Neural crest cell (in vitro differentiated cells): ENCODE results near the gene SUMO3. TPM values are rescaled to one million over a fixed set of nuclear protein-coding genes. Genes with fewer than 3 reads are reported as not detected.

Experiments used
- DNase-seq: peaks from one replicate; pipeline ENCODE4 v3.0.0; 2021; ENCODE audit warnings: low read depth, mixed read lengths, low spot score
- H3K27ac Mint-ChIP-seq: one replicate; pipeline ENCODE4 v1.8.0; 2021; ENCODE audit warnings: mild to moderate bottlenecking, mixed read lengths; ENCODE audit not compliant: unreplicated experiment
- H3K27me3 Mint-ChIP-seq: 2 replicates; pipeline ENCODE4 v1.8.0; 2021; ENCODE audit warnings: low read depth, mild to moderate bottlenecking, mixed read lengths
- H3K36me3 Mint-ChIP-seq: 2 replicates; pipeline ENCODE4 v1.8.0; 2021; ENCODE audit warnings: low read depth, mild to moderate bottlenecking, mixed read lengths
- H3K4me1 Mint-ChIP-seq: 2 replicates; pipeline ENCODE4 v1.8.0; 2021; ENCODE audit warnings: mixed read lengths
- H3K4me3 Mint-ChIP-seq: one replicate; pipeline ENCODE4 v1.8.0; 2021; ENCODE audit warnings: mild to moderate bottlenecking, mixed read lengths
- H3K9me3 Mint-ChIP-seq: 2 replicates; pipeline ENCODE4 v1.8.0; 2021; ENCODE audit warnings: mixed read lengths
- CTCF ChIP-seq: fragments of 200-600 bp; sonication (generic); conservative IDR thresholded peaks from 2 replicates; pipeline ENCODE4 v1.5.0; 2021; ENCODE audit warnings: antibody characterized with exemption, mild to moderate bottlenecking
- total RNA-seq: library from RNA; stranded (reverse); gene quantifications from 2 replicates; pipeline ENCODE4 v1.2.1, GENCODE V29; 2021

Gene SUMO3
- total RNA-seq, 1 donor from 2014 or later = 97.7 TPM

GRCh38 chr21:44791246-44791645 is 26.6 kb downstream of the SUMO3 start:
- Mint-ChIP-seq H3K27me3 (no peaks in the 10 kb centered on the region), H3K27ac (no peak overlapping the region), H3K4me1 (peaks cover 25% of the 10 kb centered on the region), H3K9me3 (no peaks in the 10 kb centered on the region), H3K4me3 (no peak overlapping the region), H3K36me3 (peaks cover 9% of the 10 kb centered on the region)
- no peak for DNase-seq
- TF ChIP-seq CTCF = no peak

GRCh38 chr21:44790368-44790767 is 27.5 kb downstream of the SUMO3 start:
- no peaks in the 10 kb centered on the region for H3K27me3 Mint-ChIP-seq
- no peaks in the 10 kb centered on the region for H3K9me3 Mint-ChIP-seq
- no peak for TF ChIP-seq CTCF
- H3K4me3 Mint-ChIP-seq = no peak overlapping the region
- peaks cover 14% of the 10 kb centered on the region for H3K36me3 Mint-ChIP-seq
- no peak overlapping the region for H3K27ac Mint-ChIP-seq
- peaks cover 25% of the 10 kb centered on the region for H3K4me1 Mint-ChIP-seq
- DNase-seq = no peak

- Mint-ChIP-seq H3K4me1 (peaks cover 25% of the 10 kb centered on the region), H3K4me3 (no peak overlapping the region), H3K9me3 (no peaks in the 10 kb centered on the region), H3K27me3 (no peaks in the 10 kb centered on the region), H3K27ac (no peak overlapping the region), H3K36me3 (peaks cover 14% of the 10 kb centered on the region)
- TF ChIP-seq CTCF = no peak
- DNase-seq = no peak
Measured at GRCh38 chr21:44789880-44790279, 28.0 kb downstream of the SUMO3 start.

GRCh38 chr21:44785620-44786335 is 32.1 kb downstream of the SUMO3 start:
- DNase-seq = no peak
- Mint-ChIP-seq H3K9me3 (peaks cover 4% of the 10 kb centered on the region), H3K27me3 (no peaks in the 10 kb centered on the region), H3K36me3 (peaks cover 21% of the 10 kb centered on the region), H3K27ac (no peak overlapping the region), H3K4me3 (no peak overlapping the region), H3K4me1 (peaks cover 13% of the 10 kb centered on the region)
- TF ChIP-seq CTCF = no peak

DNA sequence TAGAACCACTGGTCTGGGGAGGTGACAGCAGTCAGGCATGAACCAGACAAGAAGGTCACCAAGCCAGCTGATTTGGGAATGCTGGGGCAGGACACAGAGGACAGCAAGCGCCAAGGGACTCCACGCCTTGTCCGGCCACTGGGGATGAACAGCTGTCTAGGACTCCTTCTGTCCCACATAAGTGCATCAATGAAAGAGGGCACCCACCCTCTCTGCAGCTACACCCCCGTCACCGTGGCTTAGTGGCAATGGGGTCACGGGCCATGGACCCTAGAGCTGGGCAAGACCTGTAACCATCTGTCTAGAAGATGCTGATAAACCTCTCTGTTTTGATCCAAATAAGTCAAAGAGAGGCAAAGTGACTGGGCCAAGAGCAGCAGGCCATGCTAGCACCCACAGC is 33.1 kb downstream of the SUMO3 start:
- Mint-ChIP-seq H3K27me3 (no peaks in the 10 kb centered on the region), H3K4me3 (no peak overlapping the region), H3K36me3 (peaks cover 21% of the 10 kb centered on the region), H3K27ac (no peak overlapping the region), H3K4me1 (peaks cover 13% of the 10 kb centered on the region), H3K9me3 (peaks cover 4% of the 10 kb centered on the region)
- DNase-seq = no peak
- no peak for TF ChIP-seq CTCF
